Amniotic epithelial cell (primary cell): Measurements from ENCODE around the gene CEMIP2.
A peak's percentile ranks its signal among the peaks of the same experiment; 100 is the strongest.

Experiments
- DNase-seq: peaks from one replicate; pipeline ENCODE4 v3.0.0-alpha.2; 2010; ENCODE audit warnings: low read depth

The CEMIP2 gene

DNA sequence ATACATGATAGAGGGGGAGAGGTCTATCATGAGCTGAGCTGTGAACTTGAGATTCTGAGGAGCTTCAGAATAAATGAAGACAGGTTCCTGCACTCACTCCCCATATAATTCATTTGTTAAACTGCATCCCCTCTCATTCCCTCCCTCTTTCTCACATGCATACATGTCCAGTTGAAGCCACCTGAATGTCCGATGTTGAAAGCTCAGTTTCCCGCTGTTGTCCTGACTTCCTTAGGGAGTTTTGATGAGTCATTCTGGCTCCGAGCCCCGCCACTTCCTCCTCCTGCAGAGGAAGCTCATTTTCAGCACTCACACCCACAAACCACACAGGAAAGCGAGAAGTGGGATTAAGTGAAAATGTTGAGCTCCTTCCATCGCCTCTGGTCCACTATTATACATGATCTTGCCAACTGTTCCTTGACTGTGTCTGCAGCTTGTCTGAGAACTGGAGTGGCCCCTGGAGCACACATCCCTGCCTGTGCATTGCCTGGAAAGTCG lies 121.2 kb downstream of the CEMIP2 start:
- peak; percentile 88 for DNase-seq

DNA sequence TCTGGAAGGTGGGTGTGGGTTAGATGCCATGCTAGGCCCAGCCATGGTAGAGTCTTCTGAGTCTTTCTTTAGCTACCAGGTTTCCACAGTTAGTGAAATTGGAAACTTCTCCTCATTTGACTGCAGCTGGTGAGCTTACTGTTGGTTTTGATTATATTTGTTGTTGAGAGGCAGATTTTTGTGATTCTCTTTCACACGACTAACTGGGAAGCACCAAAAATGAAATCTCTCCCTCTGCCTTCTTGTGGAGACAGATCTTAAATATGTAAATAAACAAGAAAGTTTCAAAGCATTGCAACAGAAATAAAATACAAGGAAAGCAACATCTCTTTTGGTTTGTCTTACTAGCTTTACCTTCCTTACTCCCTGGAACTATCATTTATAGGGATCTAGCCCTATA lies 122.2 kb downstream of the CEMIP2 start:
- DNase-seq = no peak

DNA sequence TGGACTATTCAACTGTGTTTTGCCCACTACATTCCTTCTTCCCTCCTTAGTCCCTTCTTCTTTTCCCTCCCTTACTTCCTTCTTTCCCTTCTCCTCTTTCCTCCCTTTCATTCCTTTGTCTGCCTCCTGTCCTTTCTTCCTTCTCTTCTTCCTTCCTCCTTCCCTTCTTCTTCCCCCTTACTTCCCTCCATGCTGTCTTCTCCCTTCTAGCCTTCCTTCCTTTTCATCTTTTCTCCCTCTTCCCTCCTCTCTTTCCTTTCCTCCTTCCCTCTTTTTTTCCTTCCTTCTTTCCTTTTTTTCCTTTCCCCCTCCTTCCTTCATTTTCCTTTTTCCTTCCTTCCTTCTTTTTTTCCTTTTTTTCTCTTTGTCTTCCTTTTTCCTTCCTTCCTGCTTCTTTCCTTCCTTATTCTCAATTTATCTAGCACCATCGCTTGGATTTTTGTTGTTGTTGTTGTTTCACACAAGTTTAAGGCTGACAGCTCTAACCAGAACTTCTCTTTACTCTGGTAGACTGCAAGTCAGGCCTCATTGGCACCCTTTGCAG lies 123.4 kb downstream of the CEMIP2 start:
- no peak for DNase-seq

DNA sequence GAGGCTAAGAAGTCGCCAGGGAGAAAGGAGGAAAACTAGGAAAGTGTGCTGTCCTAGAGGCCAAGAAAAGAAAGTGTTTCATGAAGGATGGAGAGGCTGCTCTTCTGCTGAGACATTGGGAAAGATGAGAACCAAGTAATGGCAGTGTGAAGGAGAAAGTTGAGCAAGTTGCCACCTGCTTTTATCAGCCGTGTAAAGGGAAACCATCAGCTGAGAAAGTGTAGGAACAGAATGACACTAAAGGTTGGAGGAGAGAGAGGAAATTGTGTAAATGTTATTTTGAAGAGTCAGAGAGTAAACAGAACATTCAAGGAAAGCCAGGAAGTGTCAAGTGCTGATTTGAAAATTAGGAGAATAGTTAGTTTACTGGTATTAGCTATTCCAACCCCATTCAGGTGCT lies 125.0 kb downstream of the CEMIP2 start:
- DNase-seq = no peak

DNA sequence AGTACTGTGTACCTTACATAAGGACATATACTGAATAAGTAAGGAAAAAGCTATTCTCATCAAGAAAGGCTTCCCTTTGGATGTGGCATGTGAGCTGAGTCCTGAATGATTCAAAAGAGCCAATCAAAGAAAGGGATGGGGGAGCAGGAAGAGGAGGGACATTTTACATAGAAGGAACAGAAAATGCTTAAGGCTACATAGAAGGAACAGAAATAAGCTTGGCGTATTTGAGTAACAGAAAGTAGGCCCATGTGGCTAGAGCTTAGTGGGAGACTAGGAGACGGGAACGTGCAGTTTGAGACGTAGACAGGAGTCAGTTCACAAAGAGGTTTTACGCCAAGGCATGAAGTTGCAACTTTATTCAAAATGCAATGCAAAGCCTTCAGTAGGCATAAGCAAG lies 126.3 kb downstream of the CEMIP2 start:
- no peak for DNase-seq

DNA sequence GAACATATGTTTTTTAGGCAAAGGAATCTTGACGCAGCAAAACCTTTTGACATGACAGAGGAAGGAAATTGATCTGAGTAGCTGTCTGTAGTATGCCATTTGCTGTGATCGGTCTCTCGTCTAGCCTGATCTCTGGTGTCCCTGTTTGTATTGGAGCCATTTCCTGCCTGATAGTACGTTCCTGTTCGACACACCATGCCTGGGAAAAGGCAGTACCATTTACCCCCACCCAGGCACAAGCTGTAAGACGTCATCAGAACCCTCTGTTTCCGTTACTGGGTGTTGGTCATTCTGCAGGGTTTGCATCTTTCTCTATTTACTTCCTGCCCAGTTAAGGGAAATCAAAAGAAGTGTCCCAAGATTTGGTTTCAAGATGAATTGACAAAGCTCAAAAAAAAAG lies 129.7 kb downstream of the CEMIP2 start:
- no peak for DNase-seq

DNA sequence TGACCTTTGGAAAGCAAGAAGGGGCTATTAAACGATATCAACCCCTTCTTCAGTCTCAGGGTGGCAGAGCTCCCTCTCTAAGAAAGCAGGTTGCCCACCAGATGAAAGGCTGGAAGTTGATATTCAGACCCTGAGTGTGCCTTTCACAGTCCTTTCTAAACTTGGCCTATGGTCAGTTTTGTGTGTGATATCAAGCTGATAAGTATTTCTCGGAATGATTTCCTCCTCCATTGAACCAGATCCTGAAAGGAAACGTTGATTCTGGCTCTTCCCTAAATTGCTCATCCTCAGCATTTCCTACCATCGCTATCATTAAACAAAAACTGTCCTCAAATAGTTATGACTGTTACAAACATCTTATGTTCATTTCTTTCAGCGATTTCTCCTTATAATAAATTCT lies 130.4 kb downstream of the CEMIP2 start:
- no peak for DNase-seq

DNA sequence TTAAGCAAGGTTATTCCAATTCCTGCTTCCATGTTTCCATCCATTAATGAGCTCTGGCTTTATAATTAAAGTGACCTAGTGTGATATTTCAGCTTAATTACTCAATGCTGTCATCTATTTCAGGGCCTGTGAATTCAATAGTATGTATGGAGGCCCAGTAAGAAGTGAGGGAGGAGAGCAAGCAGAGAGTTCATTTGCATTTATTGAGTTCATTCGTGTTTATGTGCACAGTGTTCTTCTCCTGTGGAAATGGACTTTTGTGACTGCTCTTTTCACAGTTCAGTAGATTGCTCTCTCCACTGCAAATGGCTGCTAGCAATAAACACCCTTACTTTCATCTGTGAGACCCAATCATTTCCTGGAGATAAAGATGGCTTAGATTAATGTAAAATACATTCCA lies 130.9 kb downstream of the CEMIP2 start:
- no peak for DNase-seq

DNA sequence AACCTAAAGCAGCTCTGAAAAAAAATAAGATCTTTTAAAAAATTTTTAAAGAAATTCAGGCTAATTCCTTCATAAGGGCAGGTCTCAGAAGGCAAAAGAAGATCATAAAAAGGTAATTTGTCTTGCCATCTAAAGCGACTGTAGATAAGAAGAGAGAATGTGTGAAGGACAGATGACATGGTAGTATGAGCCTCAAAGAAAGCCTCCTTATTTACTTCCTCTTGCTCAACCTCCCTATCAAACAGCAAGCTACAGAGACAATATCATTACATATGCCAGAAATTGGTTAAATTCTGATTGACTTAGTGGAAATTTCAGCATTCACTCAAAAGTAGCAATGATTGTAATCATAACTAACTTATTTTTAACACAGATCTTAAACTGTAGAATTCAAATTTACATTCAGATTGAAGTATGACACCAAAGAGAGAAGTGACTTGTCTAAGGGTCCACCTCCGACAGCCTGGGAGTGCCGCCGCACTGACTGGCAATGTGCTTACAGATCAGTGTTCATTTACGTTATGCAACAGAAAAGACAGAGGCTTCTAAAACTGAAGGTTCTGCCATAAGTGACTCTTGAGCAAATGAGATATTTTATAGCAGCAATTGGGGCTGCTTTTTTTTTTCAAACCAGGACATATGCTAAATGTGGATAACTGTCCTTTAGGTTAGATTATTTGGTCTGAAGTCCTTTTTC lies 132.0 kb downstream of the CEMIP2 start:
- no peak for DNase-seq

DNA sequence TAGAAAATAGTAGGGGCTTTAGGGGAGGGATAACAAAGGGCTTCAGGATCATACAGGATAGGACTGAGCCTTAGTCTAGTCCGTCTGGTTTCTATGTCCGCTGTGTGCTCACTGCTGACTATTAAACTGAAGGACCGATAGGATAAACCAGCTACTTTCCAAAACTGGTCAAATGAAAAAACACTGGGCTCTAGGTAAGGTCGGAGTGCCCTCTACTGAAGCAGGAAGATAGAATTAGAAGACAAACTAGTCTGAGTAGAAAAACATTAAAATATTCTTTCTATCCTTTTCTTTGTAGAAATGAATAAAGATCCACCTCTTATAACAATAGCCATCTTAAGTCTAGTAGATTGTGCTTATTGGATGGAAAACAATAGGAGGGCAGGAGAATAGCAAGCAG lies 133.6 kb downstream of the CEMIP2 start:
- DNase-seq = no peak
